ENCODE data around the gene ZNF726.
"Not testable (repeated sequence)": the region's sequence is repeated elsewhere in the genome, so short reads cannot be mapped to it uniquely, and the experiment has no call there.

GRCh38 chr19:23937031-23937430, 22.3 kb downstream of the ZNF726 start:
- TF ChIP-seq, protein P1, sequence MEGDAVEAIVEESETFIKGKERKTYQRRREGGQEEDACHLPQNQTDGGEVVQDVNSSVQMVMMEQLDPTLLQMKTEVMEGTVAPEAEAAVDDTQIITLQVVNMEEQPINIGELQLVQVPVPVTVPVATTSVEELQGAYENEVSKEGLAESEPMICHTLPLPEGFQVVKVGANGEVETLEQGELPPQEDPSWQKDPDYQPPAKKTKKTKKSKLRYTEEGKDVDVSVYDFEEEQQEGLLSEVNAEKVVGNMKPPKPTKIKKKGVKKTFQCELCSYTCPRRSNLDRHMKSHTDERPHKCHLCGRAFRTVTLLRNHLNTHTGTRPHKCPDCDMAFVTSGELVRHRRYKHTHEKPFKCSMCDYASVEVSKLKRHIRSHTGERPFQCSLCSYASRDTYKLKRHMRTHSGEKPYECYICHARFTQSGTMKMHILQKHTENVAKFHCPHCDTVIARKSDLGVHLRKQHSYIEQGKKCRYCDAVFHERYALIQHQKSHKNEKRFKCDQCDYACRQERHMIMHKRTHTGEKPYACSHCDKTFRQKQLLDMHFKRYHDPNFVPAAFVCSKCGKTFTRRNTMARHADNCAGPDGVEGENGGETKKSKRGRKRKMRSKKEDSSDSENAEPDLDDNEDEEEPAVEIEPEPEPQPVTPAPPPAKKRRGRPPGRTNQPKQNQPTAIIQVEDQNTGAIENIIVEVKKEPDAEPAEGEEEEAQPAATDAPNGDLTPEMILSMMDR (IDR thresholded peaks at IDR 0.05; ENCODE audit: low read depth, low read length, poor library complexity, severe bottlenecking): not testable (repeated sequence)
- TF ChIP-seq EZH2phosphoT487 (IDR thresholded peaks at IDR 0.05; ENCODE audit: borderline replicate concordance, low read length): not testable (repeated sequence)

Data from DOHH2 (cell line).